GM21825 (cell line): ENCODE results near the gene PAPSS1.
"Not testable (repeated sequence)": the region's sequence is repeated elsewhere in the genome, so short reads cannot be mapped to it uniquely, and the experiment has no call there.

Experiments used
- ATAC-seq: cut with Tn5 transposase; IDR thresholded peaks from one replicate; pipeline ENCODE4 v1.9.1; 2021; ENCODE audit warnings: mild to moderate bottlenecking, moderate library complexity; ENCODE audit not compliant: unreplicated experiment

Gene PAPSS1

DNA sequence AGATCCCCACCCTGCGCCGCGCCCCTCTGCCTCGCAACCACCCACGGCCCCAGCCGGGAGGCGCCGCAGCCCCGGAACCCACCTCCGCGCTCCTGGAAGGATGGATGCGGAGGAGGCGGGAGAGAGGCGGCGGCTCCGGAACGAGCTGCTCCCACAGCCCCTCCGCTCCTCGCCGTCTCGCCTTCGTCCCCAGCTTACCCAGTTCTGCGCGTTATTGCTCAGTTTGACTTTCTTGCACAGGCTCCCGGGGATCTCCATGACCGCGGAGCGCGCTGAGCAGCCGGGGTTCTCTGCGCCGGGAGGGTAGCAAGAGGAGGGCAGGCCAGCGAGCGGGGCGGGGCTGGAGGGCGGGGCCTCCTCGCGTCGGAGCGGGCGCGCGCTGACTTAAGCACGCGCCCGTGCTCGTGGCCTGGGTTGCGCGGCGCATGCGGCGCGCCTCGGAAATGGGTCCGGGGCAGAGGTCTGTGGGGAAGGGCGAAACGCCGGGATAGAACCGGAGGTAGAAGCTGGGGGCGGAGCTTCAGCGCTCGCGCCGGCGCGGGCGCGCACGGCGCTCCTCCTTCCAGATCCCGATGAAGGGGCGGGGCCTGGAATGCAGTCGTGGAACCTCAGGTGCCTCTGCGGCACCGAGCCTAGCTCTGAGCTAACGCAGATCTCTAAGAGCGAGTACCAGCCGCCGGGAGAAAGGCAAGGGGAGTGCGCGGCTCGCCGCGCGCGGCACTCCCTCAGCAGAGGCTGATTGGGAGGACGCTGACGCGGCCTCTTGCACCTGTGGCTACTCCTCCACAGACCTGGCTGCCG, at the start of gene PAPSS1:
Gene PAPSS1, minus strand, starts transcription at position 313 of the 801 bp plus-strand sequence. Its CDS starts 55 bp downstream, at position 258.
- peak; percentile 87 for ATAC-seq

GRCh38 chr4:107760281-107760947, 40.4 kb upstream of the PAPSS1 start:
- ATAC-seq = no peak

GRCh38 chr4:107757864-107758476, 37.9 kb upstream of the PAPSS1 start:
- no peak for ATAC-seq

DNA sequence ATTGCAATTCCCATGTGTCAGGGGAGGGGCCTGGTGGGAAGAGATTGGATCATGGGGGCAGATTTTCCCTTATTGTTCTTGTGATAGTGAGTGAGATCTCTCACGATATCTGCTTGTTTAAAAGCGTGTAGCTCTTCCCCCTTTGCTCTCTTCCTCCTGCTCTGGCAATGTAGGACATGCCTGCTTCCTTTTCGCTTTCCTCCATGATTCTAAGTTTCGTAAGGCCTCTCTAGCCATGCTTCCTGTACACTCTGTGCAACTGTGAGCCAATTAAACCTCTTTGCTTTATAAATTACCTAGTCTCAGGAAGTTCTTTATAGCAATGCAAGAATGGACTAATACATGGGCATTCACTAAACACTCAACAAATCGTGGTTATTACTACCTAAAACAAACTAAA, 37.2 kb upstream of the PAPSS1 start:
- no peak for ATAC-seq

DNA sequence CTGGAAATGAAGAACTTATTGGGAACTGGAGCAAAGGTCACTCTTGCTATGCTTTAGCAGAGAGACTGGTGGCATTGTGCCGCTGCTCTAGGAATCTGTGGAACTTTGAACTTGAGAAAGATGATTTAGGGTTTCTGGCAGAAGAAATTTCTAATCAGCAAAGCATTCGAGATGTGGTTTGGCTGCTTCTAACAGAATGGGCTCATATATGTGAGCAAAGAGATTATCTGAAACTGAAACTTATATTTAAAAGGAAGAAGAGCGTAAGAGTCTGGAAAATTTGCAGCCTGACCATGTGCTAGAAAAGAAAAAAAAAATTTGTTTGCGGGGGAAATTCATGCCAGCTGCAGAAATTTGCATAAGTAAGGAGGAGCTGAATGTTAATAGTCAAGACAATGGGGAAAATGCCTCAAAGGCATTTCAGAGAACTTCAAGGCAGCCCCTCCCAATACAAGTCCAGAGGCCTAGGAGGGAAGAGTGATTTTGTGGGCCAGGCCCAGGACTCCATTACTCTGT, 35.9 kb upstream of the PAPSS1 start:
- no peak for ATAC-seq

DNA sequence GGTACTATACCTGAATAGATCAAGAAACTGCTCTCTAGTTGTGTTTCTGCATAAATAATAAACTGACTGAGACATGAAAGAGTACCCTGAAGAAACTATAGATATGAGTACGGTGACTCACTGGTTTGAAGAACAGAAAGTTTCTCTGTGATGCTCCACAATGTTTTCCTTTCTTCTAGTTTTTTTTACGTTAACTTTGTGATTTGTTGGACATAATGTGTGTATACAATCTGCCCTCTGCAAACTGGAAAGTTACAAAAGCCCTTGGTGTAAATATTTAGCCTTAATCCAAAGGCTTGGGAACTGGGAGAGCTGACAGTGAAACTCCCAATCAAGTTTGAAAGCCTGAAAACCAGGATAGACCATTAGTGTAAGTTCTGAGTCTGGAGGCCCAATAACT, 31.6 kb upstream of the PAPSS1 start:
- no peak for ATAC-seq

DNA sequence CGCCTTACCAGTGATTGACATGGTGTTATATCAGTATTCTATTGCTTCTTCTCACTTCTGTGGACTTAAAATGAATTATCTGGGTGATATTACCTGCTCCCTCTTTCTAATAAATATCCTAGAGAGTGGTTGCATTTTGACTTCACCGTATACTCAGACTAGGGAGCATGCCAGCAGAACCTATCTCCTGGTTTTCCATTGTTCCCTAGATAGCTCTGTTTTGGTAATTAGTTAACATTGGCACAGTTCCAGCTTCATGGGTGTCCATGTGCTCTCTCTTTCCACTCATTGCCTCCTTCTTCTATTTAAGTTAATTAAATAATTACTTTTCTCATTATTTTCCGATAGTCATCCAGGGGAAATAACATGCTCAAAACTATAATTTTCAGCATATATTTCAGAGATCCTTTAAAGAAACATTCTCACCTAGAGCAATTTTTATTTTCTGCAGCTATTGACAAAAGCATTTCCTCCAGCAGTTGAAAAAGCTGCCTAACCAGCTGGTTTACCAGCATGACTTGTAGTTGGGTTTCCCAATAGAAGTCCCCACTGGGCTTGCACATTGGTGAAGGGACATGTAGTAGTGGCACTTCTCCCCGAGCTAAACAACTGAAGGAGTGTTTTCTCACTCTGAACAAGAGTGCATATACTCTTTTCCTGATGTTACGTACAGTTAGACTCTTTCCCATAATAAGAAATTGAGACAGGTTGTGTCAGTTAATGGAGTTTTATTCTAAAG, 27.9 kb upstream of the PAPSS1 start:
- ATAC-seq = no peak

DNA sequence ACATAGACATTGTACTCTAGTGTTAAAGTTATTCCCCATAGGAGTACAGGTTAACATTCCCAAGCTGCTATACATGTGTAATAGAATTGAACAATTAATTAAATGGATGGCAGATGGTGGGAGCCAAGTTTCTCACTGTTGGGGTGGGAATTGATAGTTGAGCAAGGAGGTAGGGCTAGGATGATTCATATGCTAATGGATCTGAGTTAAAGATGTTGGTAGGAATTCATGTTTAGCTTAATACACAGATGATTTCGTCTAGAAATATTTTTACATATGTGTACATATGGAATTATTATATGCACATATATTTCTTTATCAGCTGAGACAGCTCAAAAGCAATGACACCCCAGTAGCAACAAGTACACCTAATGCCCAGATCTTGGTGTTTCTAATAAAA, 26.1 kb upstream of the PAPSS1 start:
- no peak for ATAC-seq

DNA sequence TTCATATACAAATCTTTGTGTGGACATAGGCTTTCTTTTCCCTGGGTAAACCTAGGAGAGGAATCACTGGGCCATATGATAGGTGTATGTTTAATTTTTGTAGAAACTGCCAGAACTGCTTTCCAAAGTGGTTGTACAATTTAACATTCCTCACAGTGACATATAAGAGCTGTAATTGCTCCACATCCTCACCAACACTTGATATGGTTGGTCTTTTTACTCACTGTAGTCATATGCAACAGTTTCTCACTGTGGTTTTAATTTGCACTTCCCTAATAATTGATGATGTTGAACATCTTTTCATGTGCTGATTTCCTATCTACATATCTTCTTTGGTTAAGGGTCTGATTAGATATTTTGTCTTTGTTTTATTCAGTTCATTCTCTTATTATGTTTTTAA, 24.5 kb upstream of the PAPSS1 start:
- no peak for ATAC-seq

- peak; percentile 53 for ATAC-seq
These were observed 23.5 kb upstream of the PAPSS1 start for GRCh38 chr4:107743532-107743931.

GRCh38 chr4:107742791-107743190, 22.8 kb upstream of the PAPSS1 start:
- no peak for ATAC-seq

DNA sequence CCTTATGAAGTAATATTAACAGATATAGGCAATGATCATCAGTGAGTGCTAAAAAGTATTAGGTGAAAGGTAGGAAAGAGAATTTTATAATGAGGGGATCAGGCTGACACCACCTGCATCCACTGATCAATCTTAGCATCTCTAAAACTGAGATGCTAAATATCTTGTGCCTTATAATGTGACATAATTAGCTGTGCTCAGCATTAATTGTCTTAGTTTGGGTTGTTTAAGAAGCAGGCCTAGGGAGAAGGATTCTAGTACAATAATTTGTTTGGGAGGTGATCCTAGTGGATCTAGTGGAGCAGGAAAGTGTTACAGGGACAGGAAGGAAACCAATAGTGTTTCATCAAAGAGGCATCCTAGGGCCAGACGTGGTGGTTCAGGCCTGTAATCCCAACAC, 22.2 kb upstream of the PAPSS1 start:
- no peak for ATAC-seq

GRCh38 chr4:107740950-107741701, 21.1 kb upstream of the PAPSS1 start:
- no peak for ATAC-seq

- no peak for ATAC-seq
These were observed 20.3 kb upstream of the PAPSS1 start for GRCh38 chr4:107740381-107740780.

- ATAC-seq = no peak
These were observed 17.4 kb upstream of the PAPSS1 start for GRCh38 chr4:107737450-107737849.

DNA sequence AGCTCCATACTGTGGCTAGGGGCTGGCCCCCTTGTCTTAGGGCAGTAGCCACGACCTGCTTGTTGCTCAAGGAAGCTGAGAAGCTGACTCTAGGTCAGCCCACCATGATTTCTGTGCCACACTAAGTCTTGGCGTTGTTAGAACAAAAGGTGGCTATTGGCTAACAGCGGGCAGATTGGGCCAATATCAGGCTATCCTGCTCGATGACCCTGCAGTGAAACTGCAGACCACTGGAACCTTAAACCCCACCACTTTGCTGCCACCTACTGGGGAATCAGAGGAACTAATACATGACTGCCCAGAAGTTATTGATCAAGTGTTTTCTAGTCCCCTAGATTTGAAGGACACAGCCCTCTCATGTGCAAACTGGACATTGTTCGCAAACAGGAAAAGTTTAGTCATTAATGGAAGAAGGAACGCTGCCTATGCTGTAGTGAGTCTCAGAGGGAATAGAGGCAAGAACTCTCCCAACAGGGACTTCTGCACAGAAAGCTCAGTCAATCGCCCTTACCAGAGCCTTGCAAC, 17.0 kb upstream of the PAPSS1 start:
- peak; percentile 66 for ATAC-seq

DNA sequence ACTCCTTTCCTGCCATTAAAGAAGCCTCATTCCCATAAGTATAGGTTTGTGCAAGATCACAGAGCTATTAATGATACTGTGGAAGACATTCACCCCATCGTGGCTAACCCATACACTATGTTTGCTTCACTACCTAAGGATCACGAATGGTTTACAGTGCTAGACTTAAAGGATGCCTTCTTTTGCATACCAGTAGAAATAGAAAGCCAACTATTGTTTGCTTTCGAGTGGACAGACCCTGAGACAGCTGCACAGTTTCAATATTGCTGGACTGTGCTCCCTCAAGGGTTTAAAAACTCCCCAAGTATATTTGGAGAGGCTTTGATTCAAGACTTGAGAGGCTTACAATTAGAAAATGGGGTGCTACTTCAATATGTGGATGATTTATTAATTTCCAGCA, 16.0 kb upstream of the PAPSS1 start:
- no peak for ATAC-seq

DNA sequence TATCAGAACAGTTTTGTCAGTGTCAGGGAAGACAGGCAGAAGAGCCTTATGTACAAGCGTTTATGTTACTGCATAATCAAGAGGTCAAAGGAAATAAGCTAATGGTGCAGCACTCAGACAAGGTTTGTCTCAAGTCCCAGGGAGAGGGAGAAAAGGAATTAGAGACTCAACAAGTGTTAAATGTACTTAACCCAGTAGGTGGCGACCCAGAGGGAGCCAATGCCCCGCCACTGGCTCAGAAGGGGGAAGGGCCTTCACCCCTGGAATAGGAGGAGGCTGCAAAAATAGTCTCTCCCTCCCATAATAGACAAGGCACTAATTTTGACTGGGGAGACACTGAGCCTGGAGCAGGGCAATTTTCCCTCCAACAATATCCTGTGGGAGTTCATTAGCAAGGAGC, 14.1 kb upstream of the PAPSS1 start:
- ATAC-seq = no peak

DNA sequence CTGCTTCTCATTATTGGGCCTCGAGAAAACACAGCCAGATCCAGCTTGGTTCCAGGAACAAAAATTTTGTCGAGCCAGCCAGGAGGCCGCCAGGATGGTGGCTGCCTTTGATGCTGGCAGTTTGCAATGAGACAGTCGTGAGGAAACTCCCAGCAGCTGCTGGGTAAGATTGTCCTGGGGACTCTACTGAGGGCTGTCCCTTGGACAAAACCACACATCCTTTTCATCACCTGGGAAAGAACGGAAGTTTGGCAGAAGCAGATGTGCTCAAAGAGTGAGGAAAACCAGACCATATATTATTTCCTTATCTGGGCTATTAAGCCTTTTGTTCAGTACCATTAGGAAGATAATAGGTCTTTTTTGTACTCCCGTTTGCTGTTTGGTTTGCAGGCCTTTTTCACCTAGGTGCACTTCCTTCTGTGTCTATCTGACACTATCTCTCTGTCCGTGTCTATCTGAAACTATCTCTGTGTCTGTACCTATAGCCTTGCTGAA, 13.4 kb upstream of the PAPSS1 start:
- no peak for ATAC-seq

DNA sequence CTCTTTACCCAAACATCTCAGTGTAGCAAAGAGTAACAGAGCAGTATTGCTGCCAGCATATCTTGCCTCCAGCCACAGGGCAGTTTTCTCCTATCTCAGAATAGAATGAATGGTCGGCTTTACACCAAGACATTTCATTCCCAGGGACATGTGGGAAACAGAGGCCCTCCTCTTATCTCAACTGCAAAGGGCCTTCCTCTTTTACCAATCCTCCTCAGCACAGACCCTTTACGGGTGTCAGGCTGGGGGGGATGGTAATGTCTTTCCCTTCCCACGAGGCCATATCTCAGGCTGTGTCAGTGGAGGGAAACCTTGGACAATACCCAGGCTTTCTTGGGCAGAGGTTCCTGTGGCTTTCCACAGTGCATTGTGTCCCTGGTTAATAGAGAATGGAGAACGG, 9.0 kb upstream of the PAPSS1 start:
- not testable (repeated sequence) for ATAC-seq
